Retina (tissue), 1 donor: ENCODE measurements around the gene SLC4A1AP.

Source experiments
- DNase-seq: peaks from one replicate; pipeline ENCODE4 v3.0.0-alpha.2; 2016

The SLC4A1AP gene

GRCh38 chr2:27704342-27704876 is 40.7 kb downstream of the SLC4A1AP start:
- no peak for DNase-seq

GRCh38 chr2:27705851-27706622 is 42.3 kb downstream of the SLC4A1AP start:
- DNase-seq = no peak

GRCh38 chr2:27707462-27708256 is 44.0 kb downstream of the SLC4A1AP start:
- no peak for DNase-seq

DNA sequence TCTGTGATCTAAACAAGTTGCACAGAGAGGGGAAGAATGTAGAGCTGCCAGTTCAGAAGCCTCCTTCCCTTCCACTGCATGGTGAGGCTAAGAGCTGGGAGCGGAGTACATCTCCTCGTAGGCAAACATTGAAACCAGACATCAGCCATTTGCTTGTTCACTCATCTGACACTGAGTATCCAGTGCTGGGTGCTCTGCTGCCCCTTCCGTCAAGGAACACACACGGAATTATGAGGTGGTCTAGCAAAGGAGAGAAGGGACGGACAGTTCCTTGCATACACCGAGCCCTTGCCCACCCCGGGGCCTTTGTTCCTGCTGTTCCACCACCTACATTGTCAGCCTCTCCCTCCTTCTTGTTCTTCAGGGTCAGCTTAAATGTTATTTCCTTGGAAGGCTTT is 44.6 kb downstream of the SLC4A1AP start:
- no peak for DNase-seq

GRCh38 chr2:27708666-27709065 is 45.0 kb downstream of the SLC4A1AP start:
- DNase-seq = no peak

DNA sequence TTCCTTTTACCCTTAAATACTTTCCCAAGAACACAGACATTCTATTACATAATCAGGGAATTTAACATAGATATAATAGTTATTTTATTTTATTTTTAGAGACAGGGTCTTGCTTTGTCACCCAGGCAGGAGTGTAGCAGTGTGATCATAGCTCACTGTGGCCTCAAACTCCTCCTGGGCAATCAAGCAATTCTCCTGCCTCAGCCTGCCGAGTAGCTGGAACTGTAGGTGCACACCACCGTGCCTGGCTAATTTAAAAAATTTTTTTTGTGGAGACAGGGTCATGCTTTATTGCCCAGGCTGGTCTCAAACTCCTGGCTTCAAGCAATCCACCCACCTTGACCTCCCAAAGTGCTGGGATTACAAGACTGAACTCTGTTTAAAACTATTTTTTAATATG is 45.6 kb downstream of the SLC4A1AP start:
- no peak for DNase-seq

- DNase-seq = no peak
Measured at GRCh38 chr2:27709960-27710575, 46.4 kb downstream of the SLC4A1AP start.

GRCh38 chr2:27710640-27711430 is 47.1 kb downstream of the SLC4A1AP start:
- no peak for DNase-seq

DNA sequence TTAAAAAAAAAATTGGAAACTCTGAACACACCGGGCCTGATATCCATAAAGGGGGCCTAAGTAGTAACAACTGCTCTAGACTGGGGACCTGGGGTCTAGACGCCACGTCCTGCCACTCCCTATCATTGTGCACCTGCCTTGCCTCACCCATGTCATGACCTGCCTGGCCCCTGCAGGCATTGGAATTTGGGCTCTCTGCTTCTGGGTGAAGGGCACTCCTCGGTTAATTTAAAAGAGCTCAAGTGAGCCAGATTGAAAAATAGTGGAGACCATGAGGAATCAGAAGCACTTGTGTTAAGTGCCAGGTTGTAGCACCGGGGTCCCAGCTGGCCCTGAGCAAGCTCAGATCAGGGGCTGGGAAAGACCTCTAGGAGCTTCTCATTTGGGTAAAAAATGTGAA is 48.1 kb downstream of the SLC4A1AP start:
- no peak for DNase-seq

- DNase-seq = no peak
Measured at GRCh38 chr2:27712522-27712921, 48.8 kb downstream of the SLC4A1AP start.

DNA sequence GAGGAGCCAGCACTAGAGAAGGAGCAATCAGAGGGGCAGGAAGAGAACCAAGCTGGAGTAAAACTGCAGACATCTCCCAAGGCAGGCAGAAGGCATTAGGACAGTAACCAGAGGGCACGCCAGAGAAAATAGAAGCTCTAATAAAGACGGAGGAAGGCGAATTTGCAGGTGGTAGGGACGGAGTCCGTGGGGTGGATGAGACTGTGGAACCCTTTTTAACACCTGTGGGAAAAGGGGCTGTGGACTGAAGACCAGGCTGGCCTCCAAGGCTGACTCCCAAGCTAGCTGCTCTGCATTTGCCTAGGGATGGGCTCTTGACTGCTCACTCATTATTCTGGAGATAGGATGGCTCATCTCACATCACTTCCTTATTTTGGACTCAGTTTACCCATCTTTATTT is 49.5 kb downstream of the SLC4A1AP start:
- no peak for DNase-seq

DNA sequence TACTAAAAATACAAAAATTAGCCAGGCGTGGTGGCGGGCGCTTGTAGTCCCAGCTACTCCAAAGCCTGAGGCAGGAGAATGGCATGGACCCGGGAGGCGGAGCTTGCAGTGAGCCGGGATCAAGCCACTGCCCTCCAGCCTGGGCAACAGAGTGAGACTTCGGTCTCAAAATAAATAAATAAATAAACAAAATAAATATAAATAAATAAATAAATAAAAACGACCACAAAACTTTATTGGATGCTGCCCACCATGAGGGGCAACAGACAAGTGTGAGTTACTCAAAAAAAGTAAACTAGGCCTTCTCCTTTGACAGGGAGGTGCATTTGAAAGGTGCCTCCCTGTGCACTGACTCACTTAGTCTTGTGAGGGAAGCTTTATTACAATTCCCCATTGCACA is 50.4 kb downstream of the SLC4A1AP start:
- DNase-seq = no peak

- peak; percentile 56 for DNase-seq
Measured at GRCh38 chr2:27714851-27715291, 51.2 kb downstream of the SLC4A1AP start.

DNA sequence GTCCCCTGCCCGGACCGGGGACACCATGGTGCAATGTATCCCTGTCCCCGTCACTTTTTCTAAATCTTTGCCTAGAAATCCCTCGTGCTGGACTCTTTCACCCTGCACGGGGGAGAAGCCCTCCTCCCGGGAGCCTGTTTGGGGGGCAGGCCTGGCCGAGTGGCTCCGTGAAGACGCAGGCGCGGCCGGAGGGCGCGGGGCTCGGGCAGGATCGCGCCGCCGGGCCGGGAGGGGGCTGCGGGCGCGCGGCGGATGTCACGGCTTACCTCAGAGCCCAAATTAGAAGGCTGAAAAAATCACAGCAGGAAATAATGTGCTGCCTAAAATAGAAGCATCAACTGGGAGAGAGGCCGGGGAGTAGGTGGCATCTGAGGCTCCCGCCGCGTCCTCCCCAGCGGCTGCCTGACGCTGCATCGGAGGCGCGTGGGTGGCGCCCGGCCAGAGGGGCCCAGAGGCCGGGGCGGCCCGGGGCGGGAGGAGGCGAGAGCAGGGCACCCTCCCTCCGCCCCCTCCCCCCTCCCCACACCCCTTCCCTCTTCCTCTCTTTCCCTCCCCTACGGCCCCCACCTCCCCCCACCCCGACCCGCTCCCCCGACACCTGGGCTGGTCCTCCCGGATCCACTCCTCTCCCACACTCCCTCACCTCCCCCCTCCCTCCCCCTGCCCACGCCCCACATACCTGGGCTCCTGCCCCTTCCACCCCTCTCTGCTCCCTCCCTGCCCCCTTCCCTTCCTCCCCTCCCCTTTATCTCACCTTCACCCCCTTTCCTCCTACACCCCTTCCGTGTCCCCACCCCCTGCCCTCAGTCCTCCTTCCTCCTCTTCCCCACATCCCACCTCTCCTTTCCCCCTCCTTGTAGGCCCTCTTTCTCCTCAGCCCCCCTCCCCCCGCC is 51.9 kb downstream of the SLC4A1AP start:
- peak; percentile 62 for DNase-seq

DNA sequence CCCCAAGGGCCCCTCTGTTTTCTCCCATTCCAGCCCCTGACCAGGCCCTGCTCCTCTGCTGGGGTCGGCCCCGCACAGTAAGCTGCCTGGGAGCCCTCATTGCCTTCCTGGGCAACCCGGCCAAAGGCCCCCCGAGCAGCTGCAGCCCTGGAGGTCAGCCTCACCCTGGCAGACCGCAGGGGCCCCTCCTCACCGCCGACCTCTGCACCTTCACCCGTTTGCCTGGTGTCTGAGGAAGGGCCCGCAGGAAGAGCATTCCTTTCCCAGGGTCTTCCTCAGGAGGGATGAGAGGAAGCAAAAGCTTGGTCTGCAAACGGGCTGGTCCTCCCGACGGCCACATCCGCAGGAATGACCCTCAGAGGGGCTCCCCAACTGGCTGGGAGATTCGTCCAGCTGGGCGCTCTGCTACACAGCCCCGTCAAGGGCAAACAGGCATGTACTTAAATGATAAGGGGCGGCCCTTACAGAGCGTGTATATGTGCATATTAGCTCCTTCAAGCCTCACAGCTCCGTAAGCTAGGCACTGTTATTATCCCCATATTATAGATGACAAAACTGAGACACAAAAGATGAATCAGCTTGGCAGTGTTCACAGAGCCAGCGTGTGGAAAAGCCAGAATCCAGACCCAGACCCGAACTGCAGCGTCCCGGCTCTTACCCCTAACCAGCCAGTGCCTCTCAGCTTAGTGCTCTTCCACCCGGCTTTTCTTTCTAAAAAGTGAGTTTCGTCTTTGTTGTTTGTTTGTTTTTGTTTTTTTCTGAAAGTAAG is 52.8 kb downstream of the SLC4A1AP start:
- peak; percentile 22 for DNase-seq

DNA sequence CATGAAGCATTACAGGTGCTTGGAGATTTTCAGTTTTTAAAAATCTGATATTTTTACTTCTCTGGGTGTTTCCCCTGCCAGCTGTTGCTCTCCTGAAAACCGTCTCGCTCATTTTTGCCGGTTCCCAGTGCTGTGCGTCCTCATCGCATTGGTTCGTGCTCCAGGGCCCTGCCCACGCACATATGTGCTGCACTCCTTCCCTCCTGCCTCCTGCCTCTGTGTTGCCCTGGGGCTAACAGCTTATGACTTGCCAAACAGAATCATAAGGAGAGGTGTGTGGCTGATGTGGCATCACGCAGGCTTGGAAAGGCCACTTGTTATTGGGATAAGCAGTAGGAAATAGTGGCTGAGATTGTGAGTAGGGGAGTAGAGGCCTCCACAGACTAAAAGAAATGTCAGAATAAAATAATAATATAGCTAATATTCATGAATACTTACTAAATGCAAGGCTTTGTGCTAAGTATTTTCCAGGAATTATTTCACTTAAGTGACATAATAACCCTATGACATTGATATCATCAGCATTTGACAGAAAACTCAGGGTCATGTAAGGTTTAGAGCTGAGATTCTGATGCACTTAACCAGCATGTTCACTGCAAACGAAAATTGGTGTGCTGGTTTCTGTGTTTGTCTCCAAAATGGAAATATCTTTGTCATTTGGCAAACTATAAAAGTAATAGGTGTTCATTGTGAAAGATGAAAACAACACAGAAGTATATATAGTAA is 53.5 kb downstream of the SLC4A1AP start:
- no peak for DNase-seq

DNA sequence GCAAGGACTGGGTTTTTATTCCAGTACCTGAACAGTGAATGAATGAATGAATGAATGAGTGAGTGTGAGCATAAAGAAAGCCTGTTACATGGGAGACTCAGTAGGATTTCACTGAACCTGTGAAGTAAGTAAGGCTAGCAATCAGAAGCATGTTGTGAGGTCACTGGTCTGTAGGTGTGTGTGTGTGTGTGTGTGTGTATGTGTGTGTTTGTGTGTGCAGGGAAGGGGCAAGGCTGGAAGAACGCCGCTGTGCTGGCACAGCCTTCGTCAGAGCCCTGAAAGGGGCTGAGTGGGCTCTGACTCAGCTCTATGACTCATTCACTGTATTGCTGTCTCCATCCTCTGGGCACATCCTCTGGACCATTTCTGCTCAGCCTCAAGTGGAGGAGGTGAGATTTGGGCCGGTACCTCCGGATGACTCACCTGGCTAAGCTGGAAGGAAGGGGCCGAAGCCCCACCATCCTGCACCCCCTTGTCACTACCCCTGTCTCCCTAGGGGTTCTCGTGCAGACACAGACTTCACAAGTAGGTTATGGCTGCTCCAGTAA is 56.4 kb downstream of the SLC4A1AP start:
- DNase-seq = no peak

DNA sequence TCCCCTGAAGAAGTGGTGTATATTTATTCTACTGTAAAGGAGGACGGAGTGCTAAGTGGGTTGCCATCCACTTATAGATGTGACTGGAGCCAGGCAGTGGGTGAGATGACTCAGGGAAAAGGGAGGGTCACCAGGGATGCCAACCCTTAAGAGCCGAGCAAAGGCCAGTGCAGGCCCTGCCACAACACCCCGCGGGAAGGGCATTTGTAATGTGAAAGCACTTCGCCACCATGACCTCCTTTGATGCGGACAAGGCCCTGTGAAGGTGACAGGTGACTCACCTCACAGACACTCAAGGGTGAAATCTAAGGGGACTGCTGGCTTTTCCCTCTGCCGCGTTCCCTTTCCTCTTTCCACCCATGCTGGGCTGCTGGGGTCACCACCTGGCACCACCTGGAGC is 57.6 kb downstream of the SLC4A1AP start:
- no peak for DNase-seq

- DNase-seq = no peak
Measured at GRCh38 chr2:27721884-27722485, 58.3 kb downstream of the SLC4A1AP start.
